HEK293T (cell line): Measurements from ENCODE around the gene SLC25A39.

Experiments used
- ARNT ChIP-seq: fragments of 450-650 bp; IDR thresholded peaks from 2 replicates; pipeline ENCODE4 v1.6.1; 2017; ENCODE audit warnings: mild to moderate bottlenecking
- FOXM1 ChIP-seq: fragments of 450-650 bp; IDR thresholded peaks from 2 replicates; pipeline ENCODE4 v1.6.1; 2017; ENCODE audit warnings: mild to moderate bottlenecking, borderline replicate concordance
- SUZ12 ChIP-seq: fragments of 450-650 bp; IDR thresholded peaks from 2 replicates; pipeline ENCODE4 v1.6.1; 2016; ENCODE audit warnings: mild to moderate bottlenecking
- TARDBP ChIP-seq: fragments of 450-650 bp; IDR thresholded peaks from 2 replicates; pipeline ENCODE4 v1.6.1; 2016
- ZNF384 ChIP-seq: fragments of 450-650 bp; IDR thresholded peaks from 2 replicates; pipeline ENCODE4 v1.6.1; 2016

GRCh38 chr17:44362949-44363612 lies 38.5 kb upstream of the SLC25A39 start:
- no peak for TF ChIP-seq TARDBP
- no peak; the same call in 1 of the 2 replicates for TF ChIP-seq FOXM1
- no peak for TF ChIP-seq ARNT
- TF ChIP-seq SUZ12 = no peak
- no peak for TF ChIP-seq ZNF384
